Measurements from ENCODE around the gene ZNF805.
A peak's percentile ranks its signal among the peaks of the same experiment; 100 is the strongest.

The ZNF805 gene

GRCh38 chr19:57212109-57212508 is 28.3 kb upstream of the ZNF805 start:
- TF ChIP-seq CTCF (IDR thresholded peaks at IDR 0.05; ENCODE audit: low read length, missing control alignments), result no peak

DNA sequence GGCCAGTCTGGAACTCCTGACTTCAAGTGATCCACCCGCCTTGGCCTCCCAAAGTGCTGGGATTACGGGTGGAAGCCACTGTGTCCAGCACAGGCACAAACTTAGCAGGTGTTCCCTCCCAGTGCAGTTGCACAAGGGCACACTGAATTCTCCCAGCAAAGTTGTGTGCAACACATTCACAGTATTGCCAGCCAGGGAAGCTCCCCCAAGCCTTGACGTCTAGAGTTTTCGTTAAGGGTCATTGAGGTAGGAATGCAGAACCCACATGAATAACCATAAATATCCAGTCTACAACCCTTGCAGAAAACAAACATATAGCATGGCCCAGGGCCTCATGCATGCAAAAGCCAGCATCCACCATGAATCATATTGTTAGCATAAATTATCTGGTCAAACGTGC is 12.9 kb upstream of the ZNF805 start:
- no peak for TF ChIP-seq CTCF (IDR thresholded peaks at IDR 0.05; ENCODE audit: low read length, missing control alignments)
- no peak overlapping the region for H3K4me3 ChIP-seq (replicated peaks; ENCODE audit: low read depth, low read length)
- no peak for DNase-seq (ENCODE audit: low read depth)

More at GRCh38 chr19:57212109-57212508, 28.3 kb upstream of the ZNF805 start:
- H3K4me3 ChIP-seq (replicated peaks; ENCODE audit: low read depth, low read length), result no peak overlapping the region
- no peak for DNase-seq (ENCODE audit: low read depth)

DNA sequence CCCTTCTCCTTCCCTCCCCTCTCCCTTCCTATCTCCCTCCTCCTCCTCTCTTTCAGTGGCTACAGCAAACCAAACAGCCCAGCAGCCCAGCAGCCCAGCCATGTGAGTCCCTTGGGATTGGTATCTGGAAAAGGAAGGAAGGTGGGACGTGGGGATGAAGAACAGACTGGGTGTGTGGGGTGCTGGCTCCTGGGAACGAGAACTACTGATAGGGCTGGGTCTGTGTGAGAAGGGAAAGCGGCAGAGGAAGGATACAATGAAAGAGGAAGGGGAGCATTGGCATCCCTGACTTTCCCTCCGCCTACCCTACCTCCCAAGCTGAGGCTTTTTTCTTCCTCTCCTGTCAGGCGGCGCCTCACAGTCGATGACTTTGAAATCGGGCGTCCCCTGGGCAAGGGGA is 8.7 kb upstream of the ZNF805 start:
- no peak for TF ChIP-seq CTCF (IDR thresholded peaks at IDR 0.05; ENCODE audit: low read length, missing control alignments)
- no peak for DNase-seq (ENCODE audit: low read depth)
- no peak overlapping the region for H3K4me3 ChIP-seq (replicated peaks; ENCODE audit: low read depth, low read length)

- H3K4me3 ChIP-seq (replicated peaks; ENCODE audit: low read depth, low read length), result no peak overlapping the region
- TF ChIP-seq CTCF (IDR thresholded peaks at IDR 0.05; ENCODE audit: low read length, missing control alignments), result no peak
- DNase-seq (ENCODE audit: low read depth), result no peak
Measured at GRCh38 chr19:57233207-57233606, 7.2 kb upstream of the ZNF805 start.

DNA sequence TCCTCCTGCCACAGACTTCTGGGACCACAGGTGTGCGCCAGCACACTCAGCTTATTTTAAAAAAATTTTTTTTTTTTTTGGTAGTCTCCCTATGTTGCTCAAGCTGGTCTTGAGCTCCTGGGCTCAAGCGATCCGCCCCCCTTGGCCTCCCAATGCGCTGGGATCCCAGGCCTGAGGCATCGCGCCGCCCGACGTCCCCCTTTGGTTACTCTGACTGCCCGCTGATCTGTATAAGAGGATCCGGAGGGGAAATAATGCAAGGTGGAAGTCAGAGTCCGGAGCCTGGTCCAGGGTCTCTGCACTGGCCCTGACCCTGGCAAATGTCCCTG is 486 bp upstream of the ZNF805 start:
- peak overlapping the region; percentile 99 for H3K4me3 ChIP-seq (replicated peaks; ENCODE audit: low read depth, low read length)
- TF ChIP-seq CTCF (IDR thresholded peaks at IDR 0.05; ENCODE audit: low read length, missing control alignments), result no peak
- no peak for DNase-seq (ENCODE audit: low read depth)

GRCh38 chr19:57241176-57241575 is 744 bp downstream of the ZNF805 start:
- H3K4me3 ChIP-seq (replicated peaks; ENCODE audit: low read depth, low read length), result peak overlapping the region; percentile 99
- no peak for TF ChIP-seq CTCF (IDR thresholded peaks at IDR 0.05; ENCODE audit: low read length, missing control alignments)
- peak; percentile 33 for DNase-seq (ENCODE audit: low read depth)

GRCh38 chr19:57242821-57243220 is 2.4 kb downstream of the ZNF805 start:
- TF ChIP-seq CTCF (IDR thresholded peaks at IDR 0.05; ENCODE audit: low read length, missing control alignments), result no peak
- no peak overlapping the region for H3K4me3 ChIP-seq (replicated peaks; ENCODE audit: low read depth, low read length)

More at GRCh38 chr19:57242821-57243220, 2.4 kb downstream of the ZNF805 start:
- DNase-seq (ENCODE audit: low read depth), result no peak
